Smooth muscle cell (in vitro differentiated cells): ENCODE data around the gene LENG1. TPM values are rescaled to one million over a fixed set of nuclear protein-coding genes. Genes with fewer than 3 reads are reported as not detected.

ENCODE experiments used
- DNase-seq: peaks from one replicate; lab custom pipeline; 2025; ENCODE audit not compliant: unreplicated experiment; lab: John Stamatoyannopoulos, UW
- H2AFZ ChIP-seq: fragments of 200-600 bp; sonication (generic); 2 replicates; pipeline ENCODE4 v1.6.0; 2016; ENCODE audit warnings: antibody characterized with exemption, low read depth, mild to moderate bottlenecking
- H3F3A ChIP-seq: fragments of 200-600 bp; sonication (generic); 2 replicates; pipeline ENCODE4 v1.6.0; 2017; ENCODE audit warnings: antibody characterized with exemption, low read depth
- H3K27ac ChIP-seq: fragments of 200-600 bp; sonication (generic); 2 replicates; pipeline ENCODE4 v1.5.1; 2016; ENCODE audit warnings: low read depth, mild to moderate bottlenecking
- H3K27me3 ChIP-seq: fragments of 200-600 bp; sonication (generic); 2 replicates; pipeline ENCODE4 v1.6.1; 2016; ENCODE audit warnings: low read depth, mild to moderate bottlenecking
- H3K36me3 ChIP-seq: fragments of 200-600 bp; sonication (generic); 2 replicates; pipeline ENCODE4 v1.5.1; 2016; ENCODE audit warnings: low read depth
- H3K4me1 ChIP-seq: fragments of 200-600 bp; sonication (generic); 2 replicates; pipeline ENCODE4 v1.5.1; 2016; ENCODE audit warnings: low read depth
- H3K4me2 ChIP-seq: fragments of 200-600 bp; sonication (generic); 2 replicates; pipeline ENCODE4 v1.6.0; 2016; ENCODE audit warnings: mild to moderate bottlenecking
- H3K4me3 ChIP-seq: fragments of 200-600 bp; sonication (generic); 2 replicates; pipeline ENCODE4 v1.5.1; 2016; ENCODE audit warnings: mild to moderate bottlenecking
- H3K79me2 ChIP-seq: fragments of 200-600 bp; sonication (generic); 2 replicates; pipeline ENCODE4 v1.6.0; 2016; ENCODE audit warnings: low read depth, mild to moderate bottlenecking
- H3K9ac ChIP-seq: fragments of 200-600 bp; sonication (generic); 2 replicates; pipeline ENCODE4 v1.6.0; 2016; ENCODE audit warnings: low read depth
- H3K9me3 ChIP-seq: fragments of 200-600 bp; sonication (generic); replicated peaks from 2 replicates; pipeline ENCODE4 v1.5.1; 2016; ENCODE audit warnings: low read depth
- H4K20me1 ChIP-seq: fragments of 200-600 bp; sonication (generic); 2 replicates; pipeline ENCODE4 v1.6.0; 2016; ENCODE audit warnings: low read depth
- CTCF ChIP-seq: fragments of 200-600 bp; sonication (generic); IDR thresholded peaks from 2 replicates; pipeline ENCODE4 v1.5.1; 2017; ENCODE audit warnings: borderline replicate concordance, mild to moderate bottlenecking, antibody characterized with exemption; ENCODE audit not compliant: insufficient read depth, poor library complexity, severe bottlenecking
- whole genome bisulfite sequencing: methylation state at CpG from one replicate; pipeline ENCODE4 v1.1.7; 2016; ENCODE audit warnings: low lambda C conversion rate; 5-methylcytosine and 5-hydroxymethylcytosine counted together
- polyA plus RNA-seq: library from polyadenylated mRNA; unstranded; fragments of >200 nt; fragmentation: Nextera tagmentation; extraction: Ambion mirVana; gene quantifications from 2 replicates; pipeline ENCODE4 v1.2.1, GENCODE V29; 2016
- total RNA-seq: library from RNA; depleted of rRNA; stranded (reverse); fragments of >200 nt; gene quantifications from 2 replicates; pipeline ENCODE4 v1.2.3, GENCODE V29; 2014

Gene LENG1
- total and polyA plus RNA-seq, 2 experiments from 2014 or later, result 10.9 to 14.1 TPM

- Histone ChIP-seq H3K27ac (no peak overlapping the region), H3K4me3 (no peak overlapping the region), H4K20me1 (peaks cover 37% of the 10 kb centered on the region), H2AFZ (no peak overlapping the region), H3K27me3 (no peaks in the 10 kb centered on the region), H3K9ac (no peak overlapping the region), H3K4me1 (no peaks in the 10 kb centered on the region), H3K9me3 (no peaks in the 10 kb centered on the region), H3K79me2 (peaks cover 18% of the 10 kb centered on the region), H3K36me3 (no peaks in the 10 kb centered on the region), H3K4me2 (no peak overlapping the region), H3F3A (no peaks in the 10 kb centered on the region)
- DNase-seq, result no peak
- 98% methylated on average over 28 of the region's 28 CpGs for WGBS
- no peak for TF ChIP-seq CTCF
Measured at GRCh38 chr19:54145541-54146158, 13.9 kb downstream of the LENG1 start.

- peaks cover 49% of the 10 kb centered on the region for H3K79me2 ChIP-seq
- no peak overlapping the region for H3K4me3 ChIP-seq
- no peaks in the 10 kb centered on the region for H3K9me3 ChIP-seq
- no peaks in the 10 kb centered on the region for H3K27me3 ChIP-seq
- H3K4me1 ChIP-seq, result peaks cover 12% of the 10 kb centered on the region
- no peaks in the 10 kb centered on the region for H3F3A ChIP-seq
- no peak for TF ChIP-seq CTCF
- DNase-seq, result no peak
- H2AFZ ChIP-seq, result no peak overlapping the region
- no peaks in the 10 kb centered on the region for H3K36me3 ChIP-seq
- H3K27ac ChIP-seq, result no peak overlapping the region
- 94% methylated on average over 7 of the region's 7 CpGs for WGBS
- no peak overlapping the region for H3K9ac ChIP-seq
- peaks cover 64% of the 10 kb centered on the region for H4K20me1 ChIP-seq
- no peak overlapping the region for H3K4me2 ChIP-seq
Measured at GRCh38 chr19:54142166-54142780, 17.2 kb downstream of the LENG1 start.

- H3F3A ChIP-seq, result no peaks in the 10 kb centered on the region
- no peak for DNase-seq
- H3K4me1 ChIP-seq, result peaks cover 12% of the 10 kb centered on the region
- H3K79me2 ChIP-seq, result peaks cover 49% of the 10 kb centered on the region
- no peak overlapping the region for H3K9ac ChIP-seq
- no peak overlapping the region for H3K4me3 ChIP-seq
- H4K20me1 ChIP-seq, result peaks cover 56% of the 10 kb centered on the region
- no peak overlapping the region for H2AFZ ChIP-seq
- H3K9me3 ChIP-seq, result no peaks in the 10 kb centered on the region
- H3K4me2 ChIP-seq, result no peak overlapping the region
- no peaks in the 10 kb centered on the region for H3K36me3 ChIP-seq
- H3K27me3 ChIP-seq, result no peaks in the 10 kb centered on the region
- H3K27ac ChIP-seq, result no peak overlapping the region
- TF ChIP-seq CTCF, result no peak
- WGBS, result 98% methylated on average over 3 of the region's 3 CpGs
Measured at GRCh38 chr19:54141356-54141755, 18.2 kb downstream of the LENG1 start.
